ENCODE measurements around the gene SIX1.

The SIX1 gene

DNA sequence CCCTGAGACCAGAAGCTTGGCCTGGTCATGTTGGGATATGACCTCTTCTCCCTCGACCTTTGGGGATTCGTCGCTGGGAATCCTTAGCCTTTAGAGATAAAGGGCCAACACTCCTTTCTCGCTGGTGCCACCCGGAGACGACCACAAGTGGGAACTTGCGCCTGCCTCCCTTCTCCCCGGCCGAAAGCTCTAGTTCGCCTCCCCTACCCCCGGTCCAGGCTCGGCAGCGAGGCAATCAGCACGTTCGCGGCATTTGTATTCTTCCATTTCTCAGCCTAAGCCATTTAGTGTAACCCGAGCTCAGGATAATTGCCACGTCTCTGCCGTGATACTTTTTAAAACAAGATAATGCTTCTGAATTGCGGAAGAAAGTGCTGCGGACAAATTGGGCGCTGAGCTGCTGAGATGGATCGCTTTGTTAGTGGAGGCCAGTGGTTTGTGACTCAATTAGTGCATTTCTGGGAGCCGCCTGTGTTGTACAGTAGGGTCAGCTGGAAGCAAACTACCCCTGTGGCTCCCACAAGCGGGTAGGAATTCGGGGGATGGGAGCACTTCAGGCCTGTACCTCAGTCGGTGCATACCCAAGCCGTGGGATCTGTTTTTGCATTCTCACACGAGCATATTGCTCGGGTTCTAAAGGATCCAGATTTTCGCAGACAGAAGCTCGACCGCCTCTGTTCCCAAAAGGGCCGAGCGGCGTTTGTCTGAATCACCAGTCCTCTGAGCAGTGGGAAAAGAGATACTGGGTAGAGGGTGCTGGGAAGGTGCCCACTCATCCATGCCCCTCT, 6.8 kb upstream of the SIX1 start:
- TF ChIP-seq SP1 (IDR thresholded peaks at IDR 0.05): no peak
- no peak for TF ChIP-seq NFRKB (IDR thresholded peaks at IDR 0.05)
- TF ChIP-seq SUZ12 (IDR thresholded peaks at IDR 0.05): no peak
- TF ChIP-seq FOXA1 (IDR thresholded peaks at IDR 0.05): no peak
- peak; percentile 81 for TF ChIP-seq CTBP1 (IDR thresholded peaks at IDR 0.05; ENCODE audit: borderline replicate concordance)
- no peak for TF ChIP-seq FOXM1 (IDR thresholded peaks at IDR 0.05; ENCODE audit: borderline replicate concordance)
- TF ChIP-seq, protein P1, sequence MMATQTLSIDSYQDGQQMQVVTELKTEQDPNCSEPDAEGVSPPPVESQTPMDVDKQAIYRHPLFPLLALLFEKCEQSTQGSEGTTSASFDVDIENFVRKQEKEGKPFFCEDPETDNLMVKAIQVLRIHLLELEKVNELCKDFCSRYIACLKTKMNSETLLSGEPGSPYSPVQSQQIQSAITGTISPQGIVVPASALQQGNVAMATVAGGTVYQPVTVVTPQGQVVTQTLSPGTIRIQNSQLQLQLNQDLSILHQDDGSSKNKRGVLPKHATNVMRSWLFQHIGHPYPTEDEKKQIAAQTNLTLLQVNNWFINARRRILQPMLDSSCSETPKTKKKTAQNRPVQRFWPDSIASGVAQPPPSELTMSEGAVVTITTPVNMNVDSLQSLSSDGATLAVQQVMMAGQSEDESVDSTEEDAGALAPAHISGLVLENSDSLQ (IDR thresholded peaks at IDR 0.05): peak; percentile 76
- TF ChIP-seq ARNT (IDR thresholded peaks at IDR 0.05): peak; percentile 74
- peak; percentile 50 for DNase-seq (ENCODE audit: extremely low spot score)
- ChIA-PET POLR2A (interaction anchor here (0.7 to 5.4 kb wide), 17 partner anchors 8 to 408 kb away, joined by 3 to 71 read pairs (median 4); partner anchors contain the start of genes SIX4, SLC38A6 and TRMT5), CTCF (interaction anchor here (0.5 to 1.3 kb wide), 7 partner anchors 11 to 212 kb away, joined by 3 to 4 read pairs (median 3); no protein-coding TSS in a partner anchor)

DNA sequence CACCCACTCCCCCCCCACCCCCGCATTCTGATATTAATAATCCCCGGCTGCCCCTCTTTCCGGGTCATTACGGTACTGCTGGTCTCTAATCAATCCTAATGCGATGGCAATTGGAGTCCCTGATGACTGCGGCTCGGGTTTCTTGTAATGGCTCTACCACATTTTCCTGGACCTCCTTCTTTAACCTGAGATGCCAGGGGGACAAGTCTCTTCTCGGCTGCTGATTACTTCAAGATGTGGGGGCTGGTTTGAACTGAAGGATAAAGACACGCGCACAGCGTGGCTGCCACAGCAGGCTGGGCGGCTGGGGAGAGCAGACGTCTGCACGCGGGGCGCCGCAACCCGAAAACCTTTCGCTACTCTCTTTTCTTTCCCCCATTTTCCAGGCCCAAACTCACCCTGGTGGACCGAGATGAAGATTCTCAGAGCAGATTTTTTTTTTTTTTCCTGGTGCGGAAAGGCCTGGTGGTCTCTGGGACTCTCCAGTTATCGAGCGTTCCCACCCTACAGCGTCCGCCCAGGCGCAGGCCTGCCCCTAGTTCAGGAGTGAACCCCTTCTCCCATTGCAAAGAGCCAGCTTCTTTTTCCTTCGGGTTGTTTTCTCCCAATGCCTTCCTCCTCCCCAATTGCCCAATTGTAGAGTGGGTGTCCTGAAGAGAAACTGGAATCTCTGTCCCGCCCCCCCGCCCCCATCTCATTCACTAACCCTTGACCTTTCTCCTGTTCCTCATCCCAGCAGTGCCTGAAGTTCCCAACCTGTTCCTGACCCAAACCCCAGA, 6.0 kb upstream of the SIX1 start:
- CTCF ChIA-PET: interaction anchor here (0.6 to 1.3 kb wide), 4 partner anchors 9 to 61 kb away, joined by 3 to 4 read pairs (median 3); no protein-coding TSS in a partner anchor
- POLR2A ChIA-PET: interaction anchor here (0.7 to 5.4 kb wide), 16 partner anchors 7 to 389 kb away, joined by 3 to 71 read pairs (median 4); partner anchors contain the start of genes SIX4, SLC38A6 and TRMT5
- no peak for DNase-seq (ENCODE audit: extremely low spot score)
- TF ChIP-seq, protein P1 (IDR thresholded peaks at IDR 0.05): 0 out of 2 replicates have a peak, but pooled peaks have one; percentile 28
- TF ChIP-seq BHLHE40 (IDR thresholded peaks at IDR 0.05; ENCODE audit: borderline replicate concordance): no peak

DNA sequence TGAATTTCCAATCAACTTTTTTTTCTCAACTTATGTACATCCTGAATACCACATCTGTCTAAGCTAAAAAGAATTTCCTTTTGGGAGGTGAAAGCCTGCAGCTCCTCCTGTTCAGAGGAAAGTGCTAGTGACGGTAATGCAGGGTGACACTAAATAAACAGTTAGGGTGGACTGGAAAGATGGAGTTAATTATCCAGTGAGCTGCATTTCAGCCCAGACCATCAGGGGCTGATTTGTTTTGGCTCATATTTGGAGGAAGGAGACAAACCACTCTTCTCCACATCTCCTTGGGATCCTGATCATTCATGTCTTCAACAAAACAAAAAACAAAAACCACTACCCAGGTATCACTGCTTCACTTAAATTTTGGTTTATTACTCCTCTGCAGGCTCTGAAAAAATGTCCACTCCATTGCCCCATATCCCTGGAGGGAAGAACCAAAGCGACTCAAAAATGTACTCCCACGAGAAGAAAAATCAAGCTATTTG, 5.1 kb upstream of the SIX1 start:
- TF ChIP-seq NFRKB (IDR thresholded peaks at IDR 0.05): no peak
- no peak for TF ChIP-seq ELF4 (IDR thresholded peaks at IDR 0.05)
- TF ChIP-seq SP1 (IDR thresholded peaks at IDR 0.05): no peak
- TF ChIP-seq FOXM1 (IDR thresholded peaks at IDR 0.05; ENCODE audit: borderline replicate concordance): no peak
- no peak for TF ChIP-seq LEF1 (IDR thresholded peaks at IDR 0.05; ENCODE audit: borderline replicate concordance)
- no peak for TF ChIP-seq TARDBP (IDR thresholded peaks at IDR 0.05)
- no peak for TF ChIP-seq L3MBTL2 (conservative IDR thresholded peaks at IDR 0.05)
- ChIA-PET CTCF (interaction anchor here (0.6 to 1.1 kb wide), 3 partner anchors 8 to 30 kb away, joined by 3 to 5 read pairs (median 3); no protein-coding TSS in a partner anchor), POLR2A (interaction anchor here (1.0 to 5.4 kb wide), 5 partner anchors 15 to 326 kb away, joined by 3 to 71 read pairs (median 5); partner anchors contain the start of genes SIX4, SLC38A6 and TRMT5)
- no peak for DNase-seq (ENCODE audit: extremely low spot score)

DNA sequence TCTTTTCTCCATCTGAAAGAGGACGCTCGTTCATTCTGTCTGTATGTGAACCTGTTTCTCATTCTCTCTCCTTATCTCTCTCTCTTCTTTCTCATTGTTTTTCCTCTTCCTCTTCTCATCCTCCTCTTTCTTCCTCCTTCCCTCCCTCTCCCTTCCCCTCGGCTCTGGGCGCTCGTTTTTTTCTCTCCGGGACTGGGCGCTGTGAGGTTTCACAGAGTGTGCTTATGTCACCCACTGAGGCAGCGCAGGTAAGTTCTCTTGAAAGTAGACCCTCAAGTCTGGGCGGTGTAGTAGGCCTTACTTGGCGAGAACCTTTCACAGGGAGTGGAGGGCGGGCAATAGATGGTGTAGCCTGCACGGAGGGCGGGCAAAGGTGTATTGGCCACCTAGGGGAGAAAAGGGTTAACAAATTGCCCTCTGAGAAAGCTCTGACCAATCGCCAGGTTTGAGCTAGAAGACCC, 4.5 kb upstream of the SIX1 start:
- DNase-seq (ENCODE audit: extremely low spot score): no peak
- no peak for TF ChIP-seq CTBP1 (IDR thresholded peaks at IDR 0.05; ENCODE audit: borderline replicate concordance)
- no peak for TF ChIP-seq SUZ12 (IDR thresholded peaks at IDR 0.05)
- no peak for TF ChIP-seq ARNT (IDR thresholded peaks at IDR 0.05)
- TF ChIP-seq SP1 (IDR thresholded peaks at IDR 0.05): no peak
- TF ChIP-seq HDGF (IDR thresholded peaks at IDR 0.05; ENCODE audit: borderline replicate concordance): no peak
- TF ChIP-seq BHLHE40 (IDR thresholded peaks at IDR 0.05; ENCODE audit: borderline replicate concordance): no peak
- TF ChIP-seq, protein P1 (IDR thresholded peaks at IDR 0.05): no peak
- TF ChIP-seq FOXA1 (IDR thresholded peaks at IDR 0.05): no peak
- no peak for TF ChIP-seq L3MBTL2 (conservative IDR thresholded peaks at IDR 0.05)
- TF ChIP-seq ELF4 (IDR thresholded peaks at IDR 0.05): no peak
- no peak for TF ChIP-seq FOXM1 (IDR thresholded peaks at IDR 0.05; ENCODE audit: borderline replicate concordance)
- no peak for TF ChIP-seq LEF1 (IDR thresholded peaks at IDR 0.05; ENCODE audit: borderline replicate concordance)
- TF ChIP-seq FOXK2 (IDR thresholded peaks at IDR 0.05): no peak
- TF ChIP-seq NFRKB (IDR thresholded peaks at IDR 0.05): no peak
- ChIA-PET CTCF (interaction anchor here (0.7 to 1.1 kb wide), 2 partner anchors 29 to 668 kb away, joined by 3 to 5 read pairs; partner anchors contain the start of gene PRKCH), POLR2A (interaction anchor here (0.7 to 5.4 kb wide), 6 partner anchors 12 to 327 kb away, joined by 3 to 71 read pairs (median 4); partner anchors contain the start of genes SIX4, SLC38A6 and TRMT5)

DNA sequence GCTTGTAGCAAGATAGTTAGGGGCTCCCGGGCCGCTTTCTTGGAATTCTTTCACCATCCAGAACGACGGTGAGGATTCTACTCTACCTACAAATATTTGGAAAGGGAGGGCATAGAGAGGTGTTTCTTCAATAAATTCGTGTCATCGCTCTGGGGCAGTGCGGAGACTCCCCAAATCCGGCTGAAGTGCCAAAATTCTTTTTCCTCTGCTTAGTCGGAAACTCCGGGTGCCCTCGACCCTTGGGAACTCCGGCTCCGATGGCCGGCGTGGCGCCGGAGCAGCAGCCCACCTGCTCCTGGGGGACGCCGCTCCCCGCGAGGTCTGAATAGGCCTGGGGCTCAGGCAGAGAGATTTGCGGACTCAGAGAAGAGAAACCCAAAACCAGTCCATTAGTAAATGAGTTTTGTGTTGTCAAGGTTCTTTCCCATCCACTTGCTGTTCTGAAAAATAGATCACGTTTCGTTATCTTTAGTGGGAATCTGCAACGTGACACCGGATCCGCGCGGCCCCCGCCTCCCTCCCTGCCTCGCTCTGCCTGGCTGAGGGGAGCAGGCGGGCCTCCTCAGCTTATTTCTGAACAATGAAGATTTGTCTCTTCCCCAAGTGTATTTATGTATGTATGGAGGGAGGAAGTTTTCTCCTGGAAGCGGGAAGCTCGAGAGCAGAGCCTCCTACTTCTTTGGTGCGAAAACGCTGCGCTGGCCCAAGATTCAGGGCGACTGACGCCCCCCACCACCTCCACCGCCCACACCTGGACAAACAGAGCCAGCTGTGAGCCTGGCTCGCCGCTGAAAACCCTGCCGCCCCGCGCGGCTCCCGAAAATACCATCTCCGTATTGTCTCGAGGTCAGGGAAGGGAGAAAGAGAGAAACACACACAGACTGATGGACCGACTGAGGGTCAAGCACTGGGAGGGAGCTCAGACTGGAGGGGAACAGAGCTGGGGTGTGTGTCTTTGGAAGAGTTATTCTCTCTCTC, 3.7 kb upstream of the SIX1 start:
- ChIA-PET POLR2A (interaction anchor here (0.7 to 5.4 kb wide), 6 partner anchors 11 to 328 kb away, joined by 3 to 71 read pairs (median 4); partner anchors contain the start of genes SIX4, SLC38A6 and TRMT5), CTCF (interaction anchor here (0.6 to 1.1 kb wide), 3 partner anchors 28 to 669 kb away, joined by 3 to 5 read pairs (median 3); partner anchors contain the start of gene PRKCH)
- DNase-seq (ENCODE audit: extremely low spot score): no peak
- TF ChIP-seq ZNF384 (IDR thresholded peaks at IDR 0.05): no peak
- peak; percentile 39; the same call in 1 of the 2 replicates for TF ChIP-seq L3MBTL2 (conservative IDR thresholded peaks at IDR 0.05)
- no peak for TF ChIP-seq SP1 (IDR thresholded peaks at IDR 0.05)
